ENCODE results near the gene F3. TPM values are rescaled to one million over a fixed set of nuclear protein-coding genes. Genes with fewer than 3 reads are reported as not detected.
A peak's percentile ranks its signal among the peaks of the same experiment; 100 is the strongest.
"Not testable (repeated sequence)": the region's sequence is repeated elsewhere in the genome, so short reads cannot be mapped to it uniquely, and the experiment has no call there.

Gene F3
- total RNA-seq, 1 donor, result 5.8 TPM

DNA sequence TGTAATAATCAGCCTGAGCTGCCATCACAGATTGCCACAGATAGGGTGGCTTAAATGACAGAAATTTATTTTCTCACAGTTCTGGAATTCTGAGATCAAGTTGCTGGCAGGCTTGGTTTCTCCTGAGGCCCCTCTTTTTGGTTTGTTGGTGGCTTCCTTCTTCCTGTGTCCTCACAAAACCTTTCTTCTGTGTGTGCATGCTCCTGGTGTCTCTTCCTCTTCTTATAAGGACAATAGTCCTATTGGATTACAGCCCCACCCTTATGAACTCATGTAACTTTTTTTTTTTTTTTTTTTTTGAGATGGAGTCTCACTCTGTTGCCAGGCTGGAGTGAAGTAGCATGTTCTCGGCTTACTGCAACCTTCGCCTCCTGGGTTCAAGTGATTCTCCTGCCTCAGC lies 41.0 kb upstream of the F3 start:
- no peak overlapping the region for H3K27ac ChIP-seq (ENCODE audit: low read depth, low read length)
- peaks cover 19% of the 10 kb centered on the region for H3K4me1 ChIP-seq (ENCODE audit: insufficient read depth, low read length)
- H3K4me3 ChIP-seq (ENCODE audit: insufficient read depth, low read length), result no peak overlapping the region
- H4K20me1 ChIP-seq (ENCODE audit: insufficient read depth, low read length), result no peaks in the 10 kb centered on the region
- no peak overlapping the region for H3K4me2 ChIP-seq (ENCODE audit: insufficient read depth, low read length)
- TF ChIP-seq, protein P1, sequence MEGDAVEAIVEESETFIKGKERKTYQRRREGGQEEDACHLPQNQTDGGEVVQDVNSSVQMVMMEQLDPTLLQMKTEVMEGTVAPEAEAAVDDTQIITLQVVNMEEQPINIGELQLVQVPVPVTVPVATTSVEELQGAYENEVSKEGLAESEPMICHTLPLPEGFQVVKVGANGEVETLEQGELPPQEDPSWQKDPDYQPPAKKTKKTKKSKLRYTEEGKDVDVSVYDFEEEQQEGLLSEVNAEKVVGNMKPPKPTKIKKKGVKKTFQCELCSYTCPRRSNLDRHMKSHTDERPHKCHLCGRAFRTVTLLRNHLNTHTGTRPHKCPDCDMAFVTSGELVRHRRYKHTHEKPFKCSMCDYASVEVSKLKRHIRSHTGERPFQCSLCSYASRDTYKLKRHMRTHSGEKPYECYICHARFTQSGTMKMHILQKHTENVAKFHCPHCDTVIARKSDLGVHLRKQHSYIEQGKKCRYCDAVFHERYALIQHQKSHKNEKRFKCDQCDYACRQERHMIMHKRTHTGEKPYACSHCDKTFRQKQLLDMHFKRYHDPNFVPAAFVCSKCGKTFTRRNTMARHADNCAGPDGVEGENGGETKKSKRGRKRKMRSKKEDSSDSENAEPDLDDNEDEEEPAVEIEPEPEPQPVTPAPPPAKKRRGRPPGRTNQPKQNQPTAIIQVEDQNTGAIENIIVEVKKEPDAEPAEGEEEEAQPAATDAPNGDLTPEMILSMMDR (IDR thresholded peaks at IDR 0.05; ENCODE audit: extremely low read depth, low read depth, low read length), result no peak
- no peaks in the 10 kb centered on the region for H3K9me3 ChIP-seq (ENCODE audit: low read depth, low read length)
- peaks cover 27% of the 10 kb centered on the region for H3K27me3 ChIP-seq (ENCODE audit: insufficient read depth, low read length)
- DNase-seq (ENCODE audit: insufficient read length, low spot score, missing footprints), result no peak
- no peaks in the 10 kb centered on the region for H3K79me2 ChIP-seq (ENCODE audit: insufficient read depth, low read length)
- H3K36me3 ChIP-seq (ENCODE audit: insufficient read depth, low read length), result no peaks in the 10 kb centered on the region
- H2AFZ ChIP-seq (ENCODE audit: low read length), result no peak overlapping the region

DNA sequence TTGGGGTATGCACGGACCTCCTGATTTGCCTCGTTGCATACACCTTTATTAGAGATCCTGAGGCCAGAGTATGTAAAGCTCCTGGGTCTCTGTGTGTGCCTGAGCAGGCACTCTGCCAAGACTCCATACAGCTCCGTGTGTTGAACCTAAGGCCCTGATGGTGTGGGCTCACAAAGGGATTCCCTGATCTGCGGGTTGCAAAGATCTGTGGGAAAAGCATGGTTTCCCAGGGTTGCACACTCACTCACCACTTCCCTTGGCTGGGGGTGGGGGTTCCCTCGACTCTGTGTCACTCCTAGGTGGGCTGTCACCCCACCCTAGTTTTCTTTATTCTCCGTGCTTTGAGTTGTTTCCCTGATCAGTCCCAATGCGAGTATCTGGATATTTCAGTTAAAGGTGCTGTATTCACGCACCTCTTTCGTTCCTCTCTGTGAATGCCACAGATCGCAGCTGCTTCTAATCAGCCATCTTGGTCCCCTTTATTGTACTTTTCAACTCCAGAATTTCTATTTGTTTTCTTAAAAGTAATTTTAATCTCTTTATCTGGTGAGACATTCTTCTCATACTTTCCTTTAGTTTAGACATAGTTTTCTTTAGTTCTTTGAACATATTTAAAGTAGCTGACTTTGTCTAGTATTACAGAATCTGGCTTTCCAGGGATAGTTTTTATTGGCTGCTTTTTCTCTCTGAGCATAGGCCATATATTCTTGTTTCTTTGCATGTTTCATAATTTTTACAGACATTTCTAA lies 39.0 kb upstream of the F3 start:
- Histone ChIP-seq H2AFZ (ENCODE audit: low read length) (no peak overlapping the region), H3K27me3 (ENCODE audit: insufficient read depth, low read length) (peaks cover 15% of the 10 kb centered on the region), H3K4me1 (ENCODE audit: insufficient read depth, low read length) (peaks cover 19% of the 10 kb centered on the region), H3K36me3 (ENCODE audit: insufficient read depth, low read length) (no peaks in the 10 kb centered on the region), H3K4me3 (ENCODE audit: insufficient read depth, low read length) (no peak overlapping the region), H3K27ac (ENCODE audit: low read depth, low read length) (peak overlapping the region; percentile 46), H3K9me3 (ENCODE audit: low read depth, low read length) (no peaks in the 10 kb centered on the region), H4K20me1 (ENCODE audit: insufficient read depth, low read length) (no peaks in the 10 kb centered on the region), H3K79me2 (ENCODE audit: insufficient read depth, low read length) (no peaks in the 10 kb centered on the region), H3K4me2 (ENCODE audit: insufficient read depth, low read length) (peak overlapping the region; percentile 7)
- DNase-seq (ENCODE audit: insufficient read length, low spot score, missing footprints), result no peak
- TF ChIP-seq, protein P1 (IDR thresholded peaks at IDR 0.05; ENCODE audit: extremely low read depth, low read depth, low read length), result no peak

GRCh38 chr1:94579876-94580294 lies 38.3 kb upstream of the F3 start:
- peak; percentile 75 for DNase-seq (ENCODE audit: insufficient read length, low spot score, missing footprints)
- peak overlapping the region; percentile 46 for H3K27ac ChIP-seq (ENCODE audit: low read depth, low read length)

DNA sequence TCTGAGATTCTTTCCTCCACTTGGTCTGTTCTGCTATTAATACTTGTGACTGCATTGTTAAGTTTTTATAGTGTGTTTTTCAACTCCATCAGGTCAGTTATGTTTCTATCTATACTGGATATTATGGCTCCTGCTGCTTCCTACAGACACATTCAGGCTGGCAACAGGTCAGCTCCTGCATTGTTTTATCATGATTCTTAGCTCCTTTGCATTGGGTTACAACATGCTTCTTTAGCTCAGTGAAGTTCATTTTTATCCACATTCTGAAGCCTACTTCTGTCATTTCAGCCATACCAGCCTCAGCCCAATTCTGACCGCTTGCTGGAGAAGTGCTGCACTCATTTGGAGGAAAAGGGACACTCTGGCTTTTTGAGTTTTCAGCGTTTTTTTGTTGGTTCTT lies 37.3 kb upstream of the F3 start:
- TF ChIP-seq, protein P1 (IDR thresholded peaks at IDR 0.05; ENCODE audit: extremely low read depth, low read depth, low read length), result no peak
- no peak overlapping the region for H3K27ac ChIP-seq (ENCODE audit: low read depth, low read length)
- no peak overlapping the region for H3K4me2 ChIP-seq (ENCODE audit: insufficient read depth, low read length)
- no peaks in the 10 kb centered on the region for H4K20me1 ChIP-seq (ENCODE audit: insufficient read depth, low read length)
- no peak overlapping the region for H2AFZ ChIP-seq (ENCODE audit: low read length)
- H3K27me3 ChIP-seq (ENCODE audit: insufficient read depth, low read length), result peaks cover 3% of the 10 kb centered on the region
- peaks cover 19% of the 10 kb centered on the region for H3K4me1 ChIP-seq (ENCODE audit: insufficient read depth, low read length)
- no peak overlapping the region for H3K4me3 ChIP-seq (ENCODE audit: insufficient read depth, low read length)
- H3K36me3 ChIP-seq (ENCODE audit: insufficient read depth, low read length), result no peaks in the 10 kb centered on the region
- no peak for DNase-seq (ENCODE audit: insufficient read length, low spot score, missing footprints)
- H3K9me3 ChIP-seq (ENCODE audit: low read depth, low read length), result no peaks in the 10 kb centered on the region
- no peaks in the 10 kb centered on the region for H3K79me2 ChIP-seq (ENCODE audit: insufficient read depth, low read length)

More at GRCh38 chr1:94579876-94580294, 38.3 kb upstream of the F3 start:
- Histone ChIP-seq H3K4me3 (ENCODE audit: insufficient read depth, low read length) (no peak overlapping the region), H3K79me2 (ENCODE audit: insufficient read depth, low read length) (no peaks in the 10 kb centered on the region), H3K4me2 (ENCODE audit: insufficient read depth, low read length) (peak overlapping the region; percentile 7), H3K36me3 (ENCODE audit: insufficient read depth, low read length) (no peaks in the 10 kb centered on the region), H3K4me1 (ENCODE audit: insufficient read depth, low read length) (peaks cover 19% of the 10 kb centered on the region), H3K9me3 (ENCODE audit: low read depth, low read length) (no peaks in the 10 kb centered on the region), H3K27me3 (ENCODE audit: insufficient read depth, low read length) (peaks cover 10% of the 10 kb centered on the region), H2AFZ (ENCODE audit: low read length) (no peak overlapping the region), H4K20me1 (ENCODE audit: insufficient read depth, low read length) (no peaks in the 10 kb centered on the region)
- TF ChIP-seq, protein P1 (IDR thresholded peaks at IDR 0.05; ENCODE audit: extremely low read depth, low read depth, low read length), result no peak

- H3K9me3 ChIP-seq (ENCODE audit: low read depth, low read length); H3K27ac ChIP-seq (ENCODE audit: low read depth, low read length); H4K20me1 ChIP-seq (ENCODE audit: insufficient read depth, low read length); H3K27me3 ChIP-seq (ENCODE audit: insufficient read depth, low read length); H3K4me1 ChIP-seq (ENCODE audit: insufficient read depth, low read length); H3K79me2 ChIP-seq (ENCODE audit: insufficient read depth, low read length); H3K4me3 ChIP-seq (ENCODE audit: insufficient read depth, low read length); H2AFZ ChIP-seq (ENCODE audit: low read length); H3K36me3 ChIP-seq (ENCODE audit: insufficient read depth, low read length); H3K4me2 ChIP-seq (ENCODE audit: insufficient read depth, low read length); DNase-seq (ENCODE audit: insufficient read length, low spot score, missing footprints): not testable (repeated sequence)
These were observed 32.4 kb upstream of the F3 start for GRCh38 chr1:94573917-94574316.
